MCF 10A (cell line): ENCODE results near the gene PRKG1. TPM values are rescaled to one million over a fixed set of nuclear protein-coding genes. Genes with fewer than 3 reads are reported as not detected.
A peak's percentile ranks its signal among the peaks of the same experiment; 100 is the strongest.

Experiments
- BruUV-seq: library from RNA; stranded (reverse); fragments of 400-500 nt; replicated peaks from 2 replicates; lab custom pipeline; 2021; lab: Mats Ljungman, UMichigan
- CTCF ChIA-PET: fragments of 300-600 bp; sonication (Branson Sonifier 250); formaldehyde crosslinking; extraction: SDS; loops from one replicate; lab custom pipeline; 2021; ENCODE audit warnings: antibody characterized with exemption, inconsistent platforms; lab: Yijun Ruan, JAX
- POLR2A ChIA-PET: fragments of 300-600, 350-650 bp; sonication (Branson Sonifier 250); formaldehyde crosslinking; extraction: SDS; loops from one replicate; lab custom pipeline; 2020; ENCODE audit warnings: antibody characterized with exemption, inconsistent platforms; lab: Yijun Ruan, JAX
- DNase-seq: peaks from one replicate; pipeline ENCODE4 v3.0.0-alpha.2; 2018; ENCODE audit not compliant: unreplicated experiment
- H3K27ac Mint-ChIP-seq: one replicate; pipeline ENCODE4 v1.8.0; 2022; ENCODE audit warnings: mild to moderate bottlenecking, low read depth, mixed read lengths; ENCODE audit not compliant: unreplicated experiment
- H3K27me3 Mint-ChIP-seq: one replicate; pipeline ENCODE4 v1.8.0; 2022; ENCODE audit warnings: mixed read lengths; ENCODE audit not compliant: insufficient read depth, unreplicated experiment
- H3K36me3 Mint-ChIP-seq: one replicate; pipeline ENCODE4 v1.8.0; 2022; ENCODE audit warnings: mild to moderate bottlenecking, moderate library complexity, mixed read lengths; ENCODE audit not compliant: insufficient read depth, unreplicated experiment
- H3K4me1 Mint-ChIP-seq: one replicate; pipeline ENCODE4 v1.8.0; 2022; ENCODE audit warnings: mixed read lengths; ENCODE audit not compliant: insufficient read depth, unreplicated experiment
- H3K4me3 Mint-ChIP-seq: one replicate; pipeline ENCODE4 v1.8.0; 2022; ENCODE audit warnings: mild to moderate bottlenecking, moderate library complexity, mixed read lengths; ENCODE audit not compliant: unreplicated experiment
- H3K9me3 Mint-ChIP-seq: one replicate; pipeline ENCODE4 v1.8.0; 2022; ENCODE audit warnings: mixed read lengths; ENCODE audit not compliant: unreplicated experiment
- intact Hi-C: fragments of 100-400 bp; cut with micrococcal nuclease; formaldehyde crosslinking; loops from 2 replicates; pipeline ENCODE4 v1.14.1; 2022
- total RNA-seq: library from RNA; stranded (reverse); gene quantifications from 2 replicates; pipeline ENCODE4 v1.2.3, GENCODE V29; 2022
- TF ChIP-seq, protein P1 (sequence below): fragments of 200-600 bp; IDR thresholded peaks from one replicate; pipeline ENCODE4 v1.8.0; 2022; ENCODE audit warnings: antibody characterized with exemption, mild to moderate bottlenecking; ENCODE audit not compliant: unreplicated experiment

PRKG1 gene
- total RNA-seq, 1 experiment from 2014 or later = 0.09 TPM

DNA sequence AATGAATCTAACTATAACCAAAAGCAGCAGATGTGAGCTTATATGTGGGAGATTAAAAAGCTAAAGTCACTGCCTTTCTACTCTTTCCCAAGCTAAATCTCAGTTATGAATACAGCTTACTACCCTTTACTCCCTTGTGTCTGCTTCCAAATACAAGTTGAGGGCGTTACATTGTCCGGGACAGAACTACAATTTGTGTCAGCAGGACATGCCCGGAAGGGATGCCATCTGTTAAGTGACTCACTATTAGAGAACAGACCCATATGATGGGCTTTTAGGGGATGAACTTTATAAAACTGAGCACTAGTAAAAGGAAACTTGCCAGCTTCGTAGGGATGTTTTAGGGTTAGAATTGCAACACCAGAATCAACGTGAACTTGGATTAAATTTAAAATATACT lies 924.8 kb downstream of the PRKG1 start:
- ChIA-PET CTCF (no interaction called here), POLR2A (no interaction called here)
- intact Hi-C loops = no loop called here
- BruUV-seq = no TSS peak
- DNase-seq = no peak
- Mint-ChIP-seq H3K27me3 (peaks cover 78% of the 10 kb centered on the region), H3K9me3 (no peaks in the 10 kb centered on the region), H3K4me3 (no peak overlapping the region), H3K27ac (no peak overlapping the region), H3K4me1 (no peaks in the 10 kb centered on the region), H3K36me3 (no peaks in the 10 kb centered on the region)
- TF ChIP-seq, protein P1, sequence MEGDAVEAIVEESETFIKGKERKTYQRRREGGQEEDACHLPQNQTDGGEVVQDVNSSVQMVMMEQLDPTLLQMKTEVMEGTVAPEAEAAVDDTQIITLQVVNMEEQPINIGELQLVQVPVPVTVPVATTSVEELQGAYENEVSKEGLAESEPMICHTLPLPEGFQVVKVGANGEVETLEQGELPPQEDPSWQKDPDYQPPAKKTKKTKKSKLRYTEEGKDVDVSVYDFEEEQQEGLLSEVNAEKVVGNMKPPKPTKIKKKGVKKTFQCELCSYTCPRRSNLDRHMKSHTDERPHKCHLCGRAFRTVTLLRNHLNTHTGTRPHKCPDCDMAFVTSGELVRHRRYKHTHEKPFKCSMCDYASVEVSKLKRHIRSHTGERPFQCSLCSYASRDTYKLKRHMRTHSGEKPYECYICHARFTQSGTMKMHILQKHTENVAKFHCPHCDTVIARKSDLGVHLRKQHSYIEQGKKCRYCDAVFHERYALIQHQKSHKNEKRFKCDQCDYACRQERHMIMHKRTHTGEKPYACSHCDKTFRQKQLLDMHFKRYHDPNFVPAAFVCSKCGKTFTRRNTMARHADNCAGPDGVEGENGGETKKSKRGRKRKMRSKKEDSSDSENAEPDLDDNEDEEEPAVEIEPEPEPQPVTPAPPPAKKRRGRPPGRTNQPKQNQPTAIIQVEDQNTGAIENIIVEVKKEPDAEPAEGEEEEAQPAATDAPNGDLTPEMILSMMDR = no peak

DNA sequence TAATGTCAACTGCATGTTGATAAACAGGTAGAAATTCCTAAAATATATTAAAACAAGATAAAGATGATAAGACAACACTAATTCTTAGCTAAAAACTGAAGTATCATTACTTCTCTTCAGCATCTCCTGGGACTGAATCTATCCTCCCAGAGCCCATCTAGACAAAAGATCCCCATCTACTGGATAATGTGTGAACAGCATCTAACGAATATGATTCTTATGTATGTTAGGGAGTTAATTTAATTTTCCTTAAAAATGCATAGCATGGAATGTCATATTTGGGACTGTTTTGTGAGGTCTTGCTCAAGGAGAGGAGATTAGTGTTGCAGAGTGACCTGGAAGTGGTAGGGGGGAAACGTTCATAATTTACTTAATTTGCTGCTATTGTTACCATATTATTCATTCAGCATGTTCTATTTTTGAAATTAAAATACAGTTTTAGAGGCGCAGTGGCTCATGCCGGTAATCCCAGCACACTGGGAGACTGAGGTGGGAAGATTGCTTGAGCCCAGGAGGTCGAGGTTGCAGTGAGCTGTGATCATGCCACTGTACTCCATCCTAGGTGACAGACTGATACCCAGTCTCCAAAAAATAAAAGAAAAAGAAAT lies 930.2 kb downstream of the PRKG1 start:
- H3K27me3 Mint-ChIP-seq = peaks cover 84% of the 10 kb centered on the region
- peak; percentile 59 for DNase-seq
- no peaks in the 10 kb centered on the region for H3K9me3 Mint-ChIP-seq
- POLR2A ChIA-PET = interaction anchor here (0.6 kb wide), 1 partner anchor 1005 kb away, joined by 5 read pairs; no protein-coding TSS in a partner anchor
- H3K36me3 Mint-ChIP-seq = no peaks in the 10 kb centered on the region
- intact Hi-C loops = loop anchor here (2.0 to 5.0 kb wide), 3 partner anchors 213 to 1002 kb away; no protein-coding TSS in a partner anchor
- no TSS peak for BruUV-seq
- TF ChIP-seq, protein P1 = peak; percentile 45
- no peaks in the 10 kb centered on the region for H3K4me1 Mint-ChIP-seq
- no peak overlapping the region for H3K4me3 Mint-ChIP-seq
- CTCF ChIA-PET = interaction anchor here (0.6 to 2.0 kb wide), 24 partner anchors 9 to 1451 kb away, joined by 3 to 12 read pairs (median 4); no protein-coding TSS in a partner anchor
- H3K27ac Mint-ChIP-seq = no peak overlapping the region

DNA sequence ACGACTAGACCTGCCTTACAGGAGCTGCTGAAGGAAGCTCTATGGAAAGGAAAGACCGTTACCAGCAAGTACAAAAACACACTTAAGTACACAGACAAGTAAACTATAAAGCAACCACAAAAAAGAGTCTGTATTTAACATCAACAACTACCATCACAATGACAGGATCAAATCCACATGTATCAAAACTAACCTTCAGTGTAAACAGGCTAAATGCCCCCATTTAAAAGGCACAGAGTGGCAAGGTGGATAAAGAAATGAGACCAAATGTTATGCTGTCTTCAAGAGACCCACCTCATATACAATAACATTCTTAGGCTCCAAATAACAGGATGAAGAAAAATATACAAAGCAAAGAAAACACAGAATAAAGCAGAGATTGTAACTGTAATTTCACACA lies 932.8 kb downstream of the PRKG1 start:
- Mint-ChIP-seq H3K4me1 (no peaks in the 10 kb centered on the region), H3K36me3 (no peaks in the 10 kb centered on the region)
- intact Hi-C loops = no loop called here

DNA sequence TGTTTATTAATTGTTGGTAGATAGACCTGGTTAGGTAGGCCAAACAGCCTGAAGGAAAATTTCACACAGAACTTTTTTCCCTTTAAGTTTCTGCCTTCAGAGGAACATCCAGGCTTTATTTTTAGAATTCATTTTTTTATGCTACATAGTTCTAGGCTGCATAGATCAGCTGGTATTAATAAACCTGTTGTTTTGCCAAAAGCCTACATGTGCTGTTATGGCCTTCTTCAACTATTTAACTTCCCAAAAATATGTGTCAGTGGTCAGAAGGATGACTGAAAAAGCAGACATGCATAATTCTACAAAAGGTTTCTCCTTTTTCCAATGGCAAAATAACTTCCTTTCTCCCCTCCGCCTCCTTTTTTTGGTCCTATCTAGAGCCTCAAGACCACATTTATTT lies 936.8 kb downstream of the PRKG1 start:
- Mint-ChIP-seq H3K4me3 (no peak overlapping the region), H3K27ac (no peak overlapping the region), H3K4me1 (no peaks in the 10 kb centered on the region), H3K9me3 (peaks cover 8% of the 10 kb centered on the region), H3K27me3 (peaks cover 23% of the 10 kb centered on the region), H3K36me3 (no peaks in the 10 kb centered on the region)
- no TSS peak for BruUV-seq
- CTCF ChIA-PET = no interaction called here
- POLR2A ChIA-PET = no interaction called here
- no peak for DNase-seq
- TF ChIP-seq, protein P1 = no peak
- intact Hi-C loops = no loop called here

More for the DNA sequence above, 932.8 kb downstream of the PRKG1 start:
- Mint-ChIP-seq H3K27me3 (peaks cover 58% of the 10 kb centered on the region), H3K27ac (no peak overlapping the region), H3K4me3 (no peak overlapping the region), H3K9me3 (no peaks in the 10 kb centered on the region)
- ChIA-PET POLR2A (no interaction called here), CTCF (no interaction called here)
- no TSS peak for BruUV-seq
- DNase-seq = no peak
- TF ChIP-seq, protein P1 = no peak
